Activated T-cell treated with anti-CD3 and anti-CD28 coated beads, Interleukin-2, amount 50 U/mL, for 4 hours (primary cell): ENCODE measurements around the gene UCHL1. TPM values are rescaled to one million over a fixed set of nuclear protein-coding genes. Genes with fewer than 3 reads are reported as not detected.

Source experiments
- total RNA-seq, 3 donors: library from RNA; stranded (reverse); gene quantifications; one replicate each; pipeline ENCODE4 v1.2.1, GENCODE V29; 2021

The UCHL1 gene
- total RNA-seq, 3 donors from 2014 or later = 2.9 to 9.3 (median 4.7) TPM

Other genes starting within 250 kb of the UCHL1 start
- gene APBB2, start 42.4 kb upstream of the UCHL1 start, total RNA-seq = 1 to 10 TPM; 1.1 to 2.2 (median 1.2) TPM